AG10803 (cell line): Measurements from ENCODE around the gene RPL28.
A peak's percentile ranks its signal among the peaks of the same experiment; 100 is the strongest.

ENCODE experiments used
- DNase-seq: peaks from one replicate; pipeline ENCODE4 v3.0.0; 2010; ENCODE audit warnings: low read depth
- H3K4me3 ChIP-seq: 2 replicates; pipeline ENCODE4 v1.5.1; 2011; ENCODE audit warnings: mild to moderate bottlenecking, low read length, control low read depth
- TF ChIP-seq, protein P1 (sequence below): conservative IDR thresholded peaks from 2 replicates; pipeline ENCODE4 v1.5.1; 2011; ENCODE audit warnings: mild to moderate bottlenecking, low read length, control low read depth, inconsistent platforms

The RPL28 gene

DNA sequence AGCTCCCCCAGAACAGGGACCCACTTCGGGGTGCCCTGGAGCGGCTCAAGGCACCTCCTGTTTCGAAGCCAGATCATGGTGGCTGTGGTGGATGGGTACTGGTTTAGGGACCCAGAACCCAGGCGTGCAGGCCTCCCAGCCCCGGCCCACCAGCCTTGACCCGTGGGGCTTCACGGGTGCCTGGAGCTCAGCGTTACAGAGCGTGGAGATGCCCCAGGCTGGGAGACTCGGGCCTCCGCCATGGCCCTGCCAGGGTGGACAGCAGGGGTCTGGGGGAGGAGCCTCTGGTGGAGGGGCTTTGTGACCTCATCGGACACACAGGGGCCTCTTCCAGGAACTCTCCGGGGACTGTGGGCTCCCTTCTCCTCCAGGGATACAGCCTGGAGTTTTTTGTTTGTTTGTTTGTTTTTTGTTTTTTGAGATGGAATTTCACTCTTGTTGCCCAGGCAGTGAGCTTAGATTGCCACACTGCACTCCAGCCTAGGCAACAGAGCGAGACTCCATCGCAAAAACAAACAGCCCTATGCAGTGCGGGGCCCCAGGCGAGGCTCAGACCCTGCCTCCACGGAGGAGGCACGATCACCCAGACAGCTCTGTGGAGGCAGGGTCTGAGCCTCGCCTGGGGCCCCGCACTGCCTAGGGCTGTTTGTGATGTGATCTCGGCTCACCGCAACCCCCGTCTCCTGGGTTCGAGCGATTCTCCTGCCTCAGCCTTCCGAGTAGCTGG lies 22.6 kb upstream of the RPL28 start, which contains the start of gene GARIN5B:
TSS of gene GARIN5B (minus strand) at position 271 of the 727 bp plus-strand sequence. CDS start at position 77, 194 bp downstream.
- DNase-seq = no peak
- TF ChIP-seq, protein P1, sequence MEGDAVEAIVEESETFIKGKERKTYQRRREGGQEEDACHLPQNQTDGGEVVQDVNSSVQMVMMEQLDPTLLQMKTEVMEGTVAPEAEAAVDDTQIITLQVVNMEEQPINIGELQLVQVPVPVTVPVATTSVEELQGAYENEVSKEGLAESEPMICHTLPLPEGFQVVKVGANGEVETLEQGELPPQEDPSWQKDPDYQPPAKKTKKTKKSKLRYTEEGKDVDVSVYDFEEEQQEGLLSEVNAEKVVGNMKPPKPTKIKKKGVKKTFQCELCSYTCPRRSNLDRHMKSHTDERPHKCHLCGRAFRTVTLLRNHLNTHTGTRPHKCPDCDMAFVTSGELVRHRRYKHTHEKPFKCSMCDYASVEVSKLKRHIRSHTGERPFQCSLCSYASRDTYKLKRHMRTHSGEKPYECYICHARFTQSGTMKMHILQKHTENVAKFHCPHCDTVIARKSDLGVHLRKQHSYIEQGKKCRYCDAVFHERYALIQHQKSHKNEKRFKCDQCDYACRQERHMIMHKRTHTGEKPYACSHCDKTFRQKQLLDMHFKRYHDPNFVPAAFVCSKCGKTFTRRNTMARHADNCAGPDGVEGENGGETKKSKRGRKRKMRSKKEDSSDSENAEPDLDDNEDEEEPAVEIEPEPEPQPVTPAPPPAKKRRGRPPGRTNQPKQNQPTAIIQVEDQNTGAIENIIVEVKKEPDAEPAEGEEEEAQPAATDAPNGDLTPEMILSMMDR = no peak
- H3K4me3 ChIP-seq = no peak within 1 kb of the TSS

DNA sequence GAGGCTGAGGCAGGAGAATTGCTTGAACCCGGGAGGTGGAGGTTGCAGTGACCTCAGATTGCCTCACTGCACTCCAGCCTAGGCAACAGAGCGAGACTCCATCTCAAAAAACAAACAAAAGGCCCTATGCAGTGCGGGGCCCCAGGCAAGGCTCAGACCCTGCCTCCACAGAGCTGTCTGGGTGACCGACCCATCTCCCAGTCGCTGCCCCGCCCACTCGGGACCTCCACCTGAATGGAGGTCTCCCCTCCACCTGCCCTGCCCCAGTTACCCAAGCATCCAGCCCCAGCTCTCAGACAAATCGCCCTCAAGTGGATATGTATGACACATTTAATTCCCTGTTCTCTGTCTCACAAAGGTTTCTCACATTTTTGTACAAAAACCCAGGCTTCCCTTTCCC lies 20.5 kb upstream of the RPL28 start:
- no peak overlapping the region for H3K4me3 ChIP-seq
- TF ChIP-seq, protein P1 = no peak
- DNase-seq = no peak

DNA sequence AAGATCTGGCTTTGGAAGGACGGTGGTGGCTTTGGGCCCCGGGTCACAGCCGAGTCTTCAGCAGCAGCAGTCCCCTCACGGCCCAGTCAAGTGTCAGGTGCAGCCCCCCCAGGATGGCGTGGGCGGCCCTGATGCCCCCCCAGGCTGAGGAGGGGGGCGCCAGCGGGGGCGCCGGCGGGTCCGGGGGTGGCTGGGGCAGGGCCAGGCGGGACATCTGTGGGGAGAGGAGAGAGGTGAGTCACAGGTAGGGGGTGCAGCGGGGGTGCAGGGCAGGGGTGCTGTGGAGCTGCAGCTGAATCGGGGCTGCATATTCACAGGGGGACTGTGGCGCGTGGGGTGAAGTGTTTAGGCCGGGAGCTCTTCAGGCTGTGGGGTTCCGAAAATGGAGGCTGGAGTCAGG lies 19.8 kb upstream of the RPL28 start:
- H3K4me3 ChIP-seq = no peak overlapping the region
- no peak for DNase-seq
- TF ChIP-seq, protein P1 = no peak

DNA sequence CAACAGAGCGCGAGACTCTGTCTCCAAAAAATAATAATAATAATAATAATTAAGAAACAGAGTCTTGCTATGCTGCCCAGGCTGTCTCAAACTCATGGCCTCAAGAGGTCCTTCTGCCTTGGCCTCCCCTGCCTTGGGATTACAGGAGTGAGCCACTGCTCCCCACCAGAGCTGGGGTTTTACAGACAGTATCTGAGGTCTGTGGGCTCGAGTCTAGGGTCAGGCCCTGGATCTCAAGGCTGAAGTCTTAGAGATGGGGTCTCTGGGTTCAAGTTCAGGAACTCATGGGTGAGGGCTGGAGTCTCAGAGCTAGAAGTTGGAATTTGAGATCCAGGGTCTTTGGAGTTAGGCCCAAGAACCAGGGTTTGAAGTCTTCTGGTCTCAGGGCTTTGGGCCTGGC lies 18.9 kb upstream of the RPL28 start:
- no peak overlapping the region for H3K4me3 ChIP-seq
- TF ChIP-seq, protein P1 = no peak
- no peak for DNase-seq

DNA sequence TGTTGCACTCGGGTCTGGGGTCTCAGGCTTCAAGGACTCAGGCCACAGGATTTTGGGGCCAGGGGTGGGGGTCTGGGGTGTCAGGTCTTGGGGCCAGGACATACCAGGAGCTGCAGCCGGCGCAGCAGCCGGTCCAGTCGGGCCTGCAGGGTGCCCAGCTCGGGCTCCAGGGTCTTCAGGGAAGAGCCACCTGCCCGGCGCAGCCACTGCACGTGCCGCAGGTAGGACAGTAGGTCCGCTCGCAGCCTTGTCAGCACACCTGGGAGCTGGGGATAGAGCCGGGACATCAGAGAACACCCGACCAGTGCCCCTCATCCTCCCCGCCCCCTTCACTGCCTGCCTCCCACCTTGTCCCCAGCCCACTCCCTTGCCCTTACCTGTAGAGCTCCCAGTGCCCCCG lies 17.6 kb upstream of the RPL28 start:
- no peak overlapping the region for H3K4me3 ChIP-seq
- DNase-seq = no peak
- TF ChIP-seq, protein P1 = no peak

DNA sequence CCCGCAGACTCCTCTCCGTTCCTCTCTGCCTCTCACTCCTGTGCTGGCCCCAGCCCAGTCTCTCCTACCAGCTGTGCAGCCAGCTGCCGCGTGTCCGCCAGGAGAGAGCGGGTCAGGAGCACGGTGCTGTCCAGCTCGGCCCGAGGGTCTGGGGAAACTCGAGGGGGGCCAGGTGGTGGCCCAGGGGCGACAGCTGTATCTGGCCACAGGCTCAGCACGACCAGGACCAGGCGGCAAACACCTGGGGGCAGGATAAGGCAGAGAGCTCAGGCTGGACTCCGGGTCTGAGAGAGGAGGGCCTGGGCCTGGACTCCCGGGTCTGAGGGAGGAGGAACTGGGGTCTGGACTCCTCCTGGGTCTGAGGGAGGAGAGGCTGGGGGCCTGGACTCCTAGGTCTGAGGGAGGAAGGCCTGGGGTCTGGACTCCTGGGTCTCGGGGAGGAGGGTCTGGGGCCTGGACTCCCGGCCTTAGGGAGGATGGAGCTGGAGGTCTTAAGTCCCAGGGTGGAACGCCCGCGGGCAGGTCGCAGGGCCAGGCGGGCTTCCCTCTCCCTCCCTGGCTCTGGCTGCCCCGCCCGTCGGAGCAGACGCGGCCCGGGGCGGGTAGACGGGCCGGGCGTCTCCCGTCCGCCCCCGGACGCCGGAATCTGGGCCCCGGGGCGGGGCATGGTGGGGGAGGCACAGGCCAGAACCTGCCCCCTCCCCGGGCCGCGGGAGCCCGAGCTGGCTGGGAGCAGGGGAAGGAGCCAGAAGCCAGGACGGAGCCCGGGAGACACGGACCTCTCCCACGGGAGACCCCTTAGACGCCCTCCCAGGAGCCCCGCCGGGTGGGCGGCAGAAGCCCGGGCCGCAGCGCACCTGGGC lies 16.8 kb upstream of the RPL28 start:
- DNase-seq = peak; percentile 71
- peak overlapping the region; percentile 64 for H3K4me3 ChIP-seq
- TF ChIP-seq, protein P1 = no peak
